Ascending aorta (tissue), 2 donors: Measurements from ENCODE around the gene LIPA. TPM values are rescaled to one million over a fixed set of nuclear protein-coding genes. Genes with fewer than 3 reads are reported as not detected.
A peak's percentile ranks its signal among the peaks of the same experiment; 100 is the strongest.

Experiments
- DNase-seq, 2 donors: peaks; one replicate each; pipeline ENCODE4 v3.0.0-alpha.2; 2019; ENCODE audit warnings: low spot score in 2 of 2
- H3K27ac ChIP-seq, 2 donors: fragments of 200-600 bp; sonication (generic); one replicate each; pipeline ENCODE4 v1.5.1; 2016 to 2017; ENCODE audit warnings: mild to moderate bottlenecking in 1 of 2
- H3K27me3 ChIP-seq: fragments of 200-600 bp; sonication (generic); one replicate; pipeline ENCODE4 v1.5.1; 2017
- H3K36me3 ChIP-seq, 2 donors: fragments of 200-600 bp; sonication (generic); one replicate each; pipeline ENCODE4 v1.5.1; 2016
- H3K4me1 ChIP-seq, 2 donors: fragments of 200-600 bp; sonication (generic); one replicate each; pipeline ENCODE4 v1.5.1; 2016 to 2017; ENCODE audit warnings: mild to moderate bottlenecking in 1 of 2
- H3K4me3 ChIP-seq, 2 donors: fragments of 200-600 bp; sonication (generic); one replicate each; pipeline ENCODE4 v1.5.1; 2016 to 2017; ENCODE audit warnings: mild to moderate bottlenecking in 1 of 2
- H3K9me3 ChIP-seq, 2 donors: fragments of 200-600 bp; sonication (generic); one replicate each; pipeline ENCODE4 v1.5.1; 2016
- CTCF ChIP-seq, 3 experiments: fragments of 200-600 bp in 2 of 3; fragments of 450-650 bp in 1 of 3; sonication (generic) in 2 of 3; IDR thresholded peaks; one replicate each; pipeline ENCODE4 v1.5.1; 2016 to 2019; ENCODE audit warnings: antibody characterized with exemption in 3 of 3, mild to moderate bottlenecking in 1 of 3, moderate library complexity in 1 of 3
- intact Hi-C: fragments of 100-400 bp; cut with DNase I; formaldehyde crosslinking; loops from one replicate; pipeline ENCODE4 v1.15.1; 2023
- total RNA-seq: library from RNA; depleted of rRNA; stranded (reverse); fragments of >200 nt; gene quantifications from one replicate; pipeline ENCODE4 v1.1.0, GENCODE V29; 2016

The LIPA gene
- total RNA-seq, 1 donor from 2014 or later: 57.9 TPM

DNA sequence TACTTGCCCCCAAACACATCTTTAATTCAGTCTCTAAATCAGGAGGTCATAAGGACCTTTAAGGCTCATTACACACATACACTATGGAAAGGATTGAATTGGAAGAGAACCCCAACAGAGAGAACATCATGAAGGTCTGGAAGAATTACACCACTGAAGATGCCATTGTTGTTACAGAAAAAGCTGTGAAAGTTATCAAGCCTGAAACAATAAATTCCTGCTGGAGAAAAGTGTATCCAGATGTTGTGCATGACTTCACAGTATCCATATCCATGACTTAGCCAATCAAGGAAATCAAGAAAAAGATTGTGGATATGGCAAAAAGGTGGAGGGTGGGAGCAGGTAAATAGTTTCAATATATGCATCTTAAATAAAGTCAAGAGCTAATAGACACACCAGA lies 13.7 kb downstream of the LIPA start:
- H3K36me3 ChIP-seq: peaks cover 12 to 16% of the 10 kb centered on the region in 2 donors
- no peak overlapping the region for H3K27ac ChIP-seq
- intact Hi-C loops: no loop called here

GRCh38 chr10:89236226-89236797 lies 15.3 kb downstream of the LIPA start:
- Histone ChIP-seq H3K4me3 (no peak overlapping the region), H3K4me1 (no peaks in the 10 kb centered on the region), H3K9me3 (no peaks in the 10 kb centered on the region), H3K27me3 (no peaks in the 10 kb centered on the region), H3K27ac (no peak overlapping the region), H3K36me3 (peaks cover 12 to 18% of the 10 kb centered on the region in 2 donors)
- intact Hi-C loops: no loop called here
- no peak for DNase-seq
- TF ChIP-seq CTCF (IDR thresholded peaks at IDR 0.05): no peak

More for the DNA sequence above, 13.7 kb downstream of the LIPA start:
- H3K4me1 ChIP-seq: no peaks in the 10 kb centered on the region
- H3K27me3 ChIP-seq: no peaks in the 10 kb centered on the region
- no peak overlapping the region for H3K4me3 ChIP-seq
- no peaks in the 10 kb centered on the region for H3K9me3 ChIP-seq
- TF ChIP-seq CTCF (IDR thresholded peaks at IDR 0.05): no peak
- DNase-seq: no peak

GRCh38 chr10:89235073-89235798 lies 16.3 kb downstream of the LIPA start:
- Histone ChIP-seq H3K4me3 (no peak overlapping the region), H3K27me3 (no peaks in the 10 kb centered on the region), H3K9me3 (no peaks in the 10 kb centered on the region), H3K27ac (no peak overlapping the region), H3K36me3 (peaks cover 12 to 19% of the 10 kb centered on the region in 2 donors), H3K4me1 (no peaks in the 10 kb centered on the region)
- DNase-seq: peak; percentile 38 to 81
- intact Hi-C loops: no loop called here
- no peak for TF ChIP-seq CTCF (IDR thresholded peaks at IDR 0.05)

GRCh38 chr10:89233033-89233432 lies 18.5 kb downstream of the LIPA start:
- no peak for DNase-seq
- Histone ChIP-seq H3K36me3 (peaks cover 5 to 9% of the 10 kb centered on the region in 2 donors), H3K9me3 (no peaks in the 10 kb centered on the region), H3K4me3 (no peak overlapping the region), H3K27ac (no peak overlapping the region), H3K4me1 (no peaks in the 10 kb centered on the region), H3K27me3 (no peaks in the 10 kb centered on the region)
- no peak for TF ChIP-seq CTCF (IDR thresholded peaks at IDR 0.05)
- intact Hi-C loops: no loop called here

DNA sequence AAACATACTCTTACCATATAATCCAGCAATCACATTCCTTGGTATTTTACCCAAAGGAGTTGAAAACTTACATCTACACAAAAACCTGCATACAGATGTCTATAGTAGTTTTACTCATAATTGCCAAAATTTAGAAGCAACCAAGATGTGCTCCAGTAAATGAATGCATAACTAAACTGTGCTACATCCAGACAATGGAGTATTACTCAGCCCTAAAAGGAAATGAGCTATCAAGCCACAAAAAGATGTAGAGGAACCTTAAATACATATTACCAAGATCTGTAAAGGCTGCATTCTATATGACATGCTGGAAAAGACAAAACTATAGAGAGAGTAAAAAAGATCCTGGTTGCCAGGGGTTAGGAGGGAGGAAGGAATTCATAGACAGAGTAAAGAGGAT lies 22.6 kb downstream of the LIPA start:
- Histone ChIP-seq H3K27me3 (no peaks in the 10 kb centered on the region), H3K27ac (no peak overlapping the region), H3K4me3 (no peak overlapping the region), H3K4me1 (no peaks in the 10 kb centered on the region), H3K9me3 (no peaks in the 10 kb centered on the region), H3K36me3 (peaks cover 14 to 27% of the 10 kb centered on the region in 2 donors)
- intact Hi-C loops: no loop called here
- no peak for TF ChIP-seq CTCF (IDR thresholded peaks at IDR 0.05)
- DNase-seq: no peak
